Activated naive CD4-positive, alpha-beta T cell treated with anti-CD3 and anti-CD28 coated beads for 36 hours (primary cell): Measurements from ENCODE around the gene ANKRD9. TPM values are rescaled to one million over a fixed set of nuclear protein-coding genes. Genes with fewer than 3 reads are reported as not detected.

Experiments used
- CTCF ChIA-PET: fragments of 350-600 bp; sonication (Branson Sonifier 250); formaldehyde crosslinking; loops from one replicate; lab custom pipeline; 2021; ENCODE audit warnings: antibody characterized with exemption; lab: Charles Lee
- DNase-seq: peaks from one replicate; pipeline ENCODE4 v3.0.0-alpha.2; 2020
- H3K27ac Mint-ChIP-seq: one replicate; pipeline ENCODE4 v1.8.0; 2021; ENCODE audit warnings: mild to moderate bottlenecking, mixed read lengths
- H3K27me3 Mint-ChIP-seq: one replicate; pipeline ENCODE4 v1.8.0; 2021; ENCODE audit warnings: low read depth, mixed read lengths
- H3K36me3 Mint-ChIP-seq: one replicate; pipeline ENCODE4 v1.8.0; 2021; ENCODE audit warnings: low read depth, mixed read lengths
- H3K4me1 Mint-ChIP-seq: one replicate; pipeline ENCODE4 v1.8.0; 2021; ENCODE audit warnings: low read depth, mixed read lengths
- H3K4me3 Mint-ChIP-seq: one replicate; pipeline ENCODE4 v1.8.0; 2021; ENCODE audit warnings: mild to moderate bottlenecking, moderate library complexity, mixed read lengths
- H3K9me3 Mint-ChIP-seq: one replicate; pipeline ENCODE4 v1.8.0; 2021; ENCODE audit warnings: mixed read lengths
- intact Hi-C: fragments of 100-400 bp; cut with micrococcal nuclease; formaldehyde crosslinking; loops from one replicate; pipeline ENCODE4 v1.15.1; 2023
- microRNA-seq: library from miRNA; unstranded; fragments of <30 nt; microRNA quantifications from one replicate; pipeline ENCODE4 v1.2.0, GENCODE V29; 2022; ENCODE audit warnings: borderline microRNAs expressed, borderline replicate concordance
- total RNA-seq, 2 experiments: library from RNA; stranded (reverse); gene quantifications; one replicate each; pipeline ENCODE4 v1.2.3, GENCODE V29; 2021

Gene ANKRD9
- total RNA-seq, 2 experiments from 2014 or later: 11.5 to 13.3 TPM

- Mint-ChIP-seq H3K27me3 (no peaks in the 10 kb centered on the region), H3K9me3 (no peaks in the 10 kb centered on the region), H3K36me3 (peaks cover 11% of the 10 kb centered on the region), H3K4me3 (no peak overlapping the region), H3K27ac (no peak overlapping the region), H3K4me1 (peaks cover 8% of the 10 kb centered on the region)
- CTCF ChIA-PET: interaction anchor here (0.8 to 1.5 kb wide), 2 partner anchors 10 to 34 kb away, joined by 4 to 5 read pairs; no protein-coding TSS in a partner anchor
- intact Hi-C loops: no loop called here
- no peak for DNase-seq
These were observed 37.4 kb downstream of the ANKRD9 start for GRCh38 chr14:102471921-102472790.

- Mint-ChIP-seq H3K4me3 (no peak overlapping the region), H3K27ac (no peak overlapping the region), H3K9me3 (no peaks in the 10 kb centered on the region), H3K4me1 (peaks cover 8% of the 10 kb centered on the region), H3K36me3 (peaks cover 16% of the 10 kb centered on the region), H3K27me3 (no peaks in the 10 kb centered on the region)
- CTCF ChIA-PET: interaction anchor here (0.7 kb wide), 1 partner anchor 31 kb away, joined by 3 read pairs; no protein-coding TSS in a partner anchor
- intact Hi-C loops: no loop called here
- no peak for DNase-seq
These were observed 40.3 kb downstream of the ANKRD9 start for GRCh38 chr14:102469261-102469660.

- H3K27ac Mint-ChIP-seq: no peak overlapping the region
- CTCF ChIA-PET: interaction anchor here (0.7 kb wide), 1 partner anchor 34 kb away, joined by 3 read pairs; no protein-coding TSS in a partner anchor
These were observed 44.7 kb downstream of the ANKRD9 start for GRCh38 chr14:102464846-102465341.

DNA sequence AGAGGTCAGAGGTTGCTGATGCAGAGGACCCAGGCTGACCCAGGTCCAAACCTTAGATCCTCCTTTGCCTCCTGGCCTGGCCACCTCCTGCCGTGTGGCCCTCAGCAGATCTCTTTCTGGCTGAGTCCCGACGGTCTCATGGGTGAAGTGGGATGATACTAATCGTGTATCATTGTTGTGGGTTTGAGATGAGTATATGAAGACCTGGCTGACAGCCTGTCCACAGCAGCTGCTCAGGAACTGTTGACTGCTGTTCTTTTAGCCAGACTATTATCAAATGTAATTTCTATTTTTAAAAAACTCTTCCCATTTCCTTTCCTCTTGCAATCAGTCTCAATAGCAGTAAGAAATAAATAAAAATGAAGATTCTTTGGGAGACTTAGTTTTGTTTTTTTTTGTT is 45.6 kb downstream of the ANKRD9 start:
- H3K36me3 Mint-ChIP-seq: peaks cover 12% of the 10 kb centered on the region
- H3K27ac Mint-ChIP-seq: no peak overlapping the region
- no peaks in the 10 kb centered on the region for H3K9me3 Mint-ChIP-seq
- H3K4me1 Mint-ChIP-seq: no peaks in the 10 kb centered on the region
- CTCF ChIA-PET: no interaction called here
- intact Hi-C loops: no loop called here
- no peaks in the 10 kb centered on the region for H3K27me3 Mint-ChIP-seq
- no peak overlapping the region for H3K4me3 Mint-ChIP-seq
- no peak for DNase-seq

More at GRCh38 chr14:102464846-102465341, 44.7 kb downstream of the ANKRD9 start:
- H3K36me3 Mint-ChIP-seq: peaks cover 16% of the 10 kb centered on the region
- no peaks in the 10 kb centered on the region for H3K27me3 Mint-ChIP-seq
- H3K4me3 Mint-ChIP-seq: no peak overlapping the region
- no peaks in the 10 kb centered on the region for H3K4me1 Mint-ChIP-seq
- intact Hi-C loops: no loop called here
- DNase-seq: no peak
- no peaks in the 10 kb centered on the region for H3K9me3 Mint-ChIP-seq

- CTCF ChIA-PET: interaction anchor here (1.0 kb wide), 1 partner anchor 10 kb away, joined by 4 read pairs; no protein-coding TSS in a partner anchor
- no peak overlapping the region for H3K27ac Mint-ChIP-seq
- H3K4me3 Mint-ChIP-seq: no peak overlapping the region
- no peak for DNase-seq
- H3K4me1 Mint-ChIP-seq: no peaks in the 10 kb centered on the region
- no peaks in the 10 kb centered on the region for H3K27me3 Mint-ChIP-seq
- intact Hi-C loops: no loop called here
- no peaks in the 10 kb centered on the region for H3K9me3 Mint-ChIP-seq
- H3K36me3 Mint-ChIP-seq: peaks cover 6% of the 10 kb centered on the region
These were observed 47.2 kb downstream of the ANKRD9 start for GRCh38 chr14:102462391-102462790.

GRCh38 chr14:102461490-102462338 is 47.9 kb downstream of the ANKRD9 start:
- peak overlapping the region; percentile 46 for H3K27ac Mint-ChIP-seq
- no peaks in the 10 kb centered on the region for H3K9me3 Mint-ChIP-seq
- H3K36me3 Mint-ChIP-seq: peaks cover 2% of the 10 kb centered on the region
- H3K4me3 Mint-ChIP-seq: no peak overlapping the region
- CTCF ChIA-PET: interaction anchor here (1.0 kb wide), 1 partner anchor 11 kb away, joined by 4 read pairs; no protein-coding TSS in a partner anchor
- H3K4me1 Mint-ChIP-seq: no peaks in the 10 kb centered on the region
- no peak for DNase-seq
- intact Hi-C loops: no loop called here
- no peaks in the 10 kb centered on the region for H3K27me3 Mint-ChIP-seq

GRCh38 chr14:102457509-102457908 is 52.1 kb downstream of the ANKRD9 start:
- intact Hi-C loops: no loop called here
- CTCF ChIA-PET: no interaction called here
- no peak for DNase-seq
- Mint-ChIP-seq H3K27me3 (no peaks in the 10 kb centered on the region), H3K36me3 (no peaks in the 10 kb centered on the region), H3K9me3 (no peaks in the 10 kb centered on the region), H3K4me1 (no peaks in the 10 kb centered on the region), H3K4me3 (no peak overlapping the region), H3K27ac (no peak overlapping the region)

DNA sequence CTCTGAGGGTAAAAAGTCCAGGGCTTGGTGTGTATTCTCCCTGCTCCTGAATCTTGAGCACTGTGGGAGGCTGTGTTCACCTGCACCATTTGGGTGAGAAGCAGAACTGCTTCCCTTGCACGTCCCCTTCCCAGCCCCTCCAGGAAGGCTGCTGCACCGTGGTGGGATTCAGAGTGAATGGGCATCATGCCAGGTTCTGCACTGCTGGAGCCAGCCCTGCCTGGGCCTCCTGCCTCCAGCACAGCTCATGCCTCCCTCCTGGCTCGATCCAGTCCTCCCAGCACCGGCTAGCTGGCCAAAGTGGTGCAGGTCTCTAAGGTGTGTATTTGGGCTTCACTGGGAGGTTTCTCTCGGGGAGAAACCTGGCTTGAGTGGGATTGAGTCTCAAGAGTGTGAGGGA is 54.9 kb downstream of the ANKRD9 start:
- Mint-ChIP-seq H3K27ac (no peak overlapping the region), H3K27me3 (no peaks in the 10 kb centered on the region), H3K4me3 (no peak overlapping the region), H3K36me3 (no peaks in the 10 kb centered on the region), H3K9me3 (no peaks in the 10 kb centered on the region), H3K4me1 (no peaks in the 10 kb centered on the region)
- no peak for DNase-seq
- intact Hi-C loops: no loop called here
- CTCF ChIA-PET: no interaction called here

- H3K36me3 Mint-ChIP-seq: no peaks in the 10 kb centered on the region
- CTCF ChIA-PET: interaction anchor here (0.6 to 1.4 kb wide), 4 partner anchors 14 to 220 kb away, joined by 3 to 5 read pairs (median 5); no protein-coding TSS in a partner anchor
These were observed 57.3 kb downstream of the ANKRD9 start for GRCh38 chr14:102452302-102452701.

More at GRCh38 chr14:102452302-102452701, 57.3 kb downstream of the ANKRD9 start:
- Mint-ChIP-seq H3K9me3 (no peaks in the 10 kb centered on the region), H3K27ac (no peak overlapping the region), H3K4me3 (no peak overlapping the region), H3K4me1 (no peaks in the 10 kb centered on the region), H3K27me3 (no peaks in the 10 kb centered on the region)
- intact Hi-C loops: no loop called here
- DNase-seq: no peak

Small RNA genes within 50 kb of the gene (microRNA-seq; reads per million reads assigned to microRNA genes)
- gene MIR4309: not detected

Other genes starting within 250 kb of the ANKRD9 start
- 1 to 10 TPM; 1.6 TPM for gene MOK, start 204.6 kb downstream of the ANKRD9 start, total RNA-seq
- gene ZNF839, start 190.0 kb downstream of the ANKRD9 start, total RNA-seq: 10 to 100 TPM; 10.2 to 10.6 TPM
- 10 to 100 TPM; 45.3 to 46.2 TPM for gene CINP, start 146.9 kb downstream of the ANKRD9 start, total RNA-seq
- gene TECPR2, start 146.8 kb downstream of the ANKRD9 start, total RNA-seq: 1 to 10 TPM; 2.3 to 3.6 TPM
- 10 to 100 TPM; 11.9 to 12.2 TPM for gene RCOR1, start 82.9 kb upstream of the ANKRD9 start, total RNA-seq